NCI-H2196 (cell line): ENCODE measurements around the gene SELPLG.
"Not testable (repeated sequence)": the region's sequence is repeated elsewhere in the genome, so short reads cannot be mapped to it uniquely, and the experiment has no call there.

Experiments used
- DNase-seq: peaks from one replicate; lab custom pipeline; 2025; ENCODE audit not compliant: unreplicated experiment; lab: John Stamatoyannopoulos, UW

Gene SELPLG

GRCh38 chr12:108656247-108656646 lies 22.6 kb upstream of the SELPLG start:
- DNase-seq, result not testable (repeated sequence)

DNA sequence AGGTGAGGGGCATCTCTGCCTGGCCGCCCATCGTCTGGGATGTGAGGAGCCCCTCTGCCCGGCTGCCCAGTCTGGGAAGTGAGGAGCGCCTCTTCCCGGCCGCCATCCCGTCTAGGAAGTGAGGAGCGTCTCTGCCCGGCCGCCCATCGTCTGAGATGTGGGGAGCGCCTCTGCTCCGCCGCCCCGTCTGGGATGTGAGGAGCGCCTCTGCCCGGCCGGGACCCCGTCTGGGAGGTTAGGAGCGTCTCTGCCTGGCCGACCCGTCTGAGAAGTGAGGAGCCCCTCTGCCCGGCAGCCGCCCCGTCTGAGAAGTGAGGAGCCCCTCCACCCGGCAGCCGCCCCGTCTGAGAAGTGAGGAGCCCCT lies 22.1 kb upstream of the SELPLG start:
- DNase-seq, result not testable (repeated sequence)

DNA sequence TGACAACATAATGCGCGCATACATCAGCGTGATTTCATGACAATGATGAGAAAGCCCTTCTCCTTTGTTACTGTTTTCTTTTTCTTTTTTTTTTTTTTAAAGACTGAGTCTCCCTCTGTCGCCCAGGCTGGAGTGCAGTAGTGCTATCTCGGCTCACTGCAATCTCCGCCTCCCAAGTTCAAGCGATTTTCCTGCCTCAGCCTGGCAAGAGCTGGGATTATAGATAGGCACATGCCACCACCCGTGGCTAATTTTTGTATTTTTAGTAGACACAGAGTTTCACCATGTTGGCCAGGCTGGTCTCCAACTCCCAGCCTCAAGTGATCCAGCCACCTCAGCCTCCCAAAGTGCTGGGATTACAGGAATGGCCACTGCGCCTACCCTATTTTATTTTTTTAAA lies 20.9 kb upstream of the SELPLG start:
- DNase-seq, result not testable (repeated sequence)

DNA sequence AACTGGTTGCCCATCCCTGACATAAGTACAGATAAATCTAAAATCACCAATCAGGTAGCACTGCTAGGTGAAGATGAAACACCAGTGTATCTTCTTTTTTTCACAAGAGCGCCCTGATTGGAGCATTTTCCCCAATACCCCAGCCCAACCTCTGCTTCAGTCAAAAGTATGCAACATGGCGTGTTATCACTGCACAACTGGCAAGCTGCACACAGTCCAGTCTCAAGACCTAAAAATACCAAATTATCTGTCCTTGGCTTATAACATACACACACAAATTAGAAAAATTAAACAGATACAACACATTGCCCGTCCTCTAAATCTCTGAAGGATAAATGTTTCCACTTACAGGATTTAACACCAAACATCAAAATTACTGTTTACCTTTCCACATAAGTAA lies 20.2 kb upstream of the SELPLG start:
- DNase-seq, result no peak

GRCh38 chr12:108653082-108653516 lies 19.4 kb upstream of the SELPLG start:
- DNase-seq, result peak; percentile 22

DNA sequence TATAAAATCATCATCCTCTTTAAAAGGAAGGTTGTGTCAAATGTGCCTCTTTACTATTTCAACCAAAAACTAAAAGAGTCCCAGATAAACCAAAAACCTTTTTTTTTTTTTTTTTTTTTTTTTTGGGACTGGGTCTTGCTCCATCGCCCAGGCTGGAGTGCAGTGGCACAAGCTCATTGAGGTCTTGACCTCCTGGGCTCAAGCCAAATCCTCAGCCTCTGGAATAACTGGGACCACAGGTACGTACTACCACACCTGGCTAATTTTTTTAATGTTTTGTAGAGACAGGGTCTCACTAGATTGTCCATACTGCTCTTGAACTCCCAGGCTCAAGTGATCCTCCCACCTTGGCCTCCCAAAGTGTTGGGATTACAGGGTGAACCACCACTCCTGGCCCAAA lies 16.4 kb upstream of the SELPLG start:
- no peak for DNase-seq

DNA sequence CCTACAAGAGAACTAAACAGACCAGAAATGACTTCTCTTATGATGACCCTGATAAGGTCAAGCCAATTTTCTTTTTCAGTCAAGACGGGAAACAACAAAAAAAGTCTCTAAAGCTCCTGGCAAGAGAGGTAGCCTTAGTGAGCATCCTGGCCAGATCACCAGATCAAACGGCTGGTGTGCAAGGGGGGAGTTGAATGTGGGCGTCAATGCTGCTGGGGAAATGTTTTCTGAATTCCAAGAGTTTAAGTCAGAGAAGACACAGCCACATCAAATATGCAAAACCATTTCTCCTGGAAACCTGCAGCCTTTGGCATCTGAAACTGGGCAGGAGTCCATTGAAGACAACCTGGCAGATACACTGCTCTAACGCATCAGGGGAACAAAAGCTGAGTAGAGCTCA lies 16.0 kb upstream of the SELPLG start:
- no peak for DNase-seq

GRCh38 chr12:108649126-108649525 lies 15.4 kb upstream of the SELPLG start:
- DNase-seq, result no peak

- DNase-seq, result no peak
Measured at GRCh38 chr12:108648371-108648770, 14.7 kb upstream of the SELPLG start.

DNA sequence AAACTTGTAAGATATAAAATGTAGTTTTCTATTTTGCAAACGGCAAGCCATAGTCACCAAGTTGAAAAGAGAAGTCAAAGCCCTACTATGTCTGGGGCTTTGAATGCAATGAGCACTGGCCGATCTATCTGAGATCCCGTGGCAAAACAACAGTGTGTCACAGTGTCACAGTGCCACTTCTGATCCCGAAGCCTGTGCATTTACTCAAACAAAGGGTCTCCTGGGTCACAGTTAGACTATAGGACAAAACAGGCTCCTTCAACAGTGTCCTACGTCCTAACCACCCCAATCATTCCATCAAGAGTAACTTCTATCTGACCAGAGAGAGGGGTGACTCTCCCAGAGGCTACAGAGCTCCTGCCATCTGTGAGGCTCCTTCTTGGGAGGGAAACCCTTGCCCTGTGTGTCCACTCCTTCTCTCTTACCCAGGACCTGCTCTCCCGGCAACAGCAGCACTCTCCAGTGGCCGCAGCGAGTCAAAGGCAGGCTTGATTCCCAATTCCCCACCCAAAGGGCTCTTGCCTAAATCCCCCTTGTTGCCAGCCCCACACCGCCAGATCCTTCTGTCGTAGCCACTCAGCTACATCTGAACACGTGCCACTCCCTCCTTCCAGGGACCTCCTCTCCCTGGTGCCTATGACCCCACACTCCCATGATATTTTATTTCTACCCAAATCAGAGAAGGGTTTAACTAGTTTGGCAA lies 14.0 kb upstream of the SELPLG start:
- no peak for DNase-seq

DNA sequence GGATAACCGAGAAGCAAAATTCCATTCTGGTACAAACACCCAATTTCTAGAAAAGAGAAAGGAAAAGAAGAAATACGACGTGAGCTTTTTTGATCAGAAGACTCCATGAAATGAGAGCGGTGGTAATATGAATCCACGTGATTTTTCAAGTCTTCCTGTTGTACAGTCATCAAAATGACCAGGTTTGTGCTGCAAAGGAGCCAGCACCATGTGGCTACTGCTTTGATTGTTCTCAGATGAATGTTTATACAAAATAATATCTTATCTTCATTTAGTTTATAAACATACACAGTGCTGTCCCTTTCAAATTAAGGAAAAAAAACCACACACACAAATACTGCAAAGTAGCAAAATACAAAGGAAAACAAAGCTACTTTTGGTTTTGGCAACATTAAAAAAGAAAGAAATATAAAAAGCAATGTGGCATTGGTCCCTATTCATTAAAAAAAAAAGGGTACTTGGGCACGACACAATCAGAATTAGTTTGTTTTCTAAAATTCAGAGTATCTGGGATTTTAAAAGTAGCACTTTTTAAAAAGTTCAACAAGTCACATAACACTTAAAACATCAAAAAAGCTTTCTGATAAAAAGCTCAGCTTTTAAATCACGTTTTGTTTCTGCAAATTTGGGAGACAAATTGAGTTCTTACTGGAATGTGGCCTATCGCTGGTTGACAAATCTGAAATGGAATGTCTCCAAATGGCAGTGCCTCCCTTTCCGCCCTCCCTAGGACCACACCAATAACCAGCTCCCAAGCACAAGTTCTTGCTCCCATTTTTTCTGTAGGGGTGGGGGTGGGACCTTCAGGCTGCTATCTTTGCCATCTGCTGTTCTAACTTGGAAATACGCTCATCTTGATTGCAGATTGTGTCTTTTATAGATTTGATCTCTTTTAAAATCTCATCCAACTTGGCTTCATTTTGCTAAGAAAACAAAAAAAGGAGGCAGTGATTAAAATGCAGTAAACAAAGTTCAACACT lies 13.2 kb upstream of the SELPLG start:
- DNase-seq, result no peak

DNA sequence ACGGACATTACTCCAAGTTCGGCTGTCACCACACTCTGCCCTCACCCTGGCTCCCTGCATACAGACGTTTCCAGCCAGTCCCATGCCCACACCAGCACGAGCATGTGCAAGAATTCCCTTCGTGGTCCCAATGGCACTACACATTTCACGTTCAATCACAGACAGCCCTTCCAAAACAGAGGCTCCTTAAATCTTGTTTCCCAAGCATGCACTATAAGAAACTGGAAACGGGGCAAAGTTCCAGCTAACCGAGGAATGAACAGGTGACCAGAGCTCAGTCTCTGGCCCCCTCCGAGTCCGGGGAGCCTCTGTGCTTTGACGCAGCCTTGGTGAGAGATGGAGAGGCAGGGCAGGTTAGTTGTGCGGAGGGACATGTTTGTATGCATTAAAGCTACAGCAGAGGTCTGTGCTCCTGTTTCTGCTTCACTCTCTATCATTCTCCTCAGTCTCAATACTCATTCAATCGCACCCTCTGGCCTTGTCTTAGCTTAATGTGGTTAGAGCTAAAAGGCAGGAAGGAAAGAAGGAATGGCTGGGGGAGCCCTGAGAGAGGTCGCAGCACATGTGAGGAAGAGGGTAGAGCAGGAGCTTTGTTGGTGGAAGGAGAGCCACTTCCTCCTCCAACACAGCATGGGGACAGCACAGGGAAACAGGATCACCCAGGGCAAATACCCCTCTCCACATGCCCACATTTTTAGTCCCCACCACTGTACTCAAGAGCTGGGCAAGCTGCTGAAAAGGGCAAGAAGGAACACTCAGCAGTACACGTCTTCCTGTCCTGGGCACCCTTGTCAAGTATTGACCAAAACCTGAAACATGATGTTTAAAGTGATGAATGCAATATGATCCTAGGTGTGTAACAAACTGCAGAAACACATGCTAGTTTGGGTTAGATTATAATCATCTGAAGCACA lies 12.2 kb upstream of the SELPLG start:
- no peak for DNase-seq

GRCh38 chr12:108644811-108645120 lies 11.1 kb upstream of the SELPLG start:
- DNase-seq, result no peak

GRCh38 chr12:108643941-108644810 lies 10.5 kb upstream of the SELPLG start:
- no peak for DNase-seq

DNA sequence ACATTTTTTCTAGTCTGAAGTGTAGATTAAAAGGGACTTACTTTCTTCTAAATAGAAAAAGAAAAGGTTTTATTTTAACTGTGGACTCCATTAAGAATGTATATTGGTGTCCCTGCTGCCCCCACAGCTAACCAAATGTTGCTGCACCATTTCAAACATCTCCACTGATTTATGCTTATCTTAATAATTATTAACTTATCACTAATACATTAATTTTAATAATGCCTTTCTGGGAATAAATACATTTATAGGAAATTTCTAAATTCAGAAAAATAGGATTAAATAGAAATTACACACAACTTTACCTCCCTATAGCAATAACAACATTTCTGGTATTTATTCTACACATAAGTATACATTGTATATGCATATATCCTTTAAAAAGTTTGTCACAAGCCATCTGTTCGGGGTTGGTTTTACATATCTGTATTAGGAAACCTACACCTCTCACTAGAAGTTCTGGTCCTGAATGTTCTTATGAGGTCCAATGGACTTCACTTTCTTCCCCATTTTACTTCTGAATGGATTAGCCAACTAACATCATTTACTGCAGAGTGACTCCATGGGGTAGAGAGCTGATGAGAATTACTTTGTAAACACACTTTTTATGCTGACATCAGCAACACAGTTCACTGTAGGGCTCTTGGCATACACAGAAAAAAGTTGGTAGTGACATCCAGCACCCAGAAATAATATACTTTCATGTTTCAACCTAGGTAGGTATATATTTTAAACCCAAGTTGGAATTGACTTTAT lies 9.4 kb upstream of the SELPLG start:
- no peak for DNase-seq

GRCh38 chr12:108642269-108642870 lies 8.7 kb upstream of the SELPLG start:
- no peak for DNase-seq

DNA sequence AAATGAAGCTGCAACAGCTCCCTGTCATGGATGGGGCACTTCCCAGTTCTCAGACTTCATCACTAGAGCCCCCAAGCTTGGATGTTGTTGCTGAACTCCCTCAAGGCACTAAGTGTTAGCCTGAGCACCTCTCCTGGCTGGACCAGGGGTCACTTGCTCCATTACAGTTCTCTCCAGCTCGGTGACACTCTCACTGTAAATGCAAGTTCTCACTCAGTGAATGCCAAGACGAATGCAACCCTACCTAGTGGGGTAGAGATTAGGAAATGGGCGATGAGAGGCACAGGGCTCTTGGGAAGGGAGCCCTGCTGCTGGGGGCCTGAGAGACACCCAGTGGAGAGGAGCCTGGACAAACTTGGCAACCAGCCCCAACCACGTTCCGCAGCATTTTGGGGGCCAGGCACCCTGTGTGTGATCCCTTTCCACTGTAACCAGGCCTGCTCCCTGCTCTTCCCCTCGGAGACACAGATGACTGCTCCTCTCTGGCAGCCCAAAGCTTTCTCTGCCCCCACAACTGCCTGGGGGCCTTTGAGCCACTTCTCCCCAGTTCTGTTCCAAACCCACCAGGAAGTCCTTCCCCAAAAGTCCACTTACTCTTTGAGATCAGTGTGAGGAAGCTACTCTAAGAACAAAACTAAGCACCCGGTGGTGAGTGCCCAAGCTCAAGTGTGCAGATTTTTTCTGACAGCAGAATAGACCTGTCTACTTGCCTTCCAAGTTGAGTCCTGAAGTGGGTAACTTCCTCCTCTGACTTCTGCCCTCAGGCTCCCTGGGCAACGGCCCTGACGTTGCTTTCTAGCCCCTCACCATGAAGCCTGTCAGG lies 8.0 kb upstream of the SELPLG start:
- no peak for DNase-seq

- peak; percentile 20 for DNase-seq
Measured at GRCh38 chr12:108640802-108641445, 7.2 kb upstream of the SELPLG start.
